Parathyroid adenoma (tissue), 2 donors: ENCODE data around the gene NEK7.

Experiments used
- H2AFZ ChIP-seq: fragments of 300-600 bp; sonication (generic); one replicate; pipeline ENCODE4 v1.7.0; 2017; ENCODE audit warnings: antibody characterized with exemption, mild to moderate bottlenecking
- H3K27ac ChIP-seq: fragments of 300-600 bp; sonication (generic); one replicate; pipeline ENCODE4 v1.7.0; 2017
- H3K27me3 ChIP-seq: fragments of 300-600 bp; sonication (generic); one replicate; pipeline ENCODE4 v1.7.0; 2017; ENCODE audit warnings: low read length; ENCODE audit not compliant: control insufficient read depth, insufficient read depth
- H3K36me3 ChIP-seq: fragments of 300-600 bp; sonication (generic); one replicate; pipeline ENCODE4 v1.7.0; 2017; ENCODE audit warnings: low read length; ENCODE audit not compliant: control insufficient read depth, insufficient read depth
- H3K4me1 ChIP-seq: fragments of 300-600 bp; sonication (generic); one replicate; pipeline ENCODE4 v1.7.0; 2017; ENCODE audit warnings: control low read depth
- H3K4me2 ChIP-seq: fragments of 300-600 bp; sonication (generic); one replicate; pipeline ENCODE4 v1.7.0; 2017; ENCODE audit warnings: low read length
- H3K4me3 ChIP-seq: fragments of 300-600 bp; sonication (generic); one replicate; pipeline ENCODE4 v1.7.0; 2017; ENCODE audit warnings: low read depth, low read length
- H3K79me2 ChIP-seq: fragments of 300-600 bp; sonication (generic); one replicate; pipeline ENCODE4 v1.7.0; 2017; ENCODE audit warnings: control low read depth
- H3K9ac ChIP-seq: fragments of 300-600 bp; sonication (generic); one replicate; pipeline ENCODE4 v1.7.0; 2017; ENCODE audit warnings: mild to moderate bottlenecking
- H3K9me3 ChIP-seq: fragments of 300-600 bp; sonication (generic); one replicate; pipeline ENCODE4 v1.7.0; 2017; ENCODE audit warnings: low read length; ENCODE audit not compliant: control insufficient read depth
- CTCF ChIP-seq: fragments of 300-600 bp; sonication (generic); IDR thresholded peaks from one replicate; pipeline ENCODE4 v1.7.0; 2017; ENCODE audit warnings: antibody characterized with exemption, mild to moderate bottlenecking
- donor health status: primary hyperparathyroidism.

Gene NEK7

GRCh38 chr1:198246337-198246736 is 89.5 kb downstream of the NEK7 start:
- H3K36me3 ChIP-seq = no peaks in the 10 kb centered on the region
- H3K4me3 ChIP-seq = no peak overlapping the region
- TF ChIP-seq CTCF = no peak
- H3K27me3 ChIP-seq = no peaks in the 10 kb centered on the region
- H2AFZ ChIP-seq = no peak overlapping the region
- no peak overlapping the region for H3K27ac ChIP-seq
- H3K9ac ChIP-seq = no peak overlapping the region
- no peaks in the 10 kb centered on the region for H3K9me3 ChIP-seq
- H3K4me1 ChIP-seq = no peaks in the 10 kb centered on the region
- H3K4me2 ChIP-seq = no peak overlapping the region
- peaks cover 4% of the 10 kb centered on the region for H3K79me2 ChIP-seq

- Histone ChIP-seq H3K27ac (no peak overlapping the region), H3K4me3 (no peak overlapping the region), H3K27me3 (no peaks in the 10 kb centered on the region), H2AFZ (no peak overlapping the region), H3K9me3 (no peaks in the 10 kb centered on the region), H3K36me3 (no peaks in the 10 kb centered on the region), H3K79me2 (no peaks in the 10 kb centered on the region), H3K4me2 (no peak overlapping the region), H3K9ac (no peak overlapping the region), H3K4me1 (no peaks in the 10 kb centered on the region)
- TF ChIP-seq CTCF = no peak
These were observed 96.5 kb downstream of the NEK7 start for GRCh38 chr1:198253259-198253658.

GRCh38 chr1:198253668-198254067 is 96.9 kb downstream of the NEK7 start:
- Histone ChIP-seq H3K4me3 (no peak overlapping the region), H3K9ac (no peak overlapping the region)

GRCh38 chr1:198254521-198254920 is 97.7 kb downstream of the NEK7 start:
- TF ChIP-seq CTCF = no peak

More at GRCh38 chr1:198253668-198254067, 96.9 kb downstream of the NEK7 start:
- H3K4me1 ChIP-seq = no peaks in the 10 kb centered on the region
- H3K36me3 ChIP-seq = no peaks in the 10 kb centered on the region
- no peak overlapping the region for H3K27ac ChIP-seq
- H3K4me2 ChIP-seq = no peak overlapping the region
- H3K27me3 ChIP-seq = no peaks in the 10 kb centered on the region
- H2AFZ ChIP-seq = no peak overlapping the region
- no peak for TF ChIP-seq CTCF
- no peaks in the 10 kb centered on the region for H3K79me2 ChIP-seq
- no peaks in the 10 kb centered on the region for H3K9me3 ChIP-seq

GRCh38 chr1:198254948-198255347 is 98.2 kb downstream of the NEK7 start:
- Histone ChIP-seq H3K36me3 (no peaks in the 10 kb centered on the region), H3K4me2 (no peak overlapping the region), H3K9me3 (no peaks in the 10 kb centered on the region), H2AFZ (no peak overlapping the region), H3K79me2 (no peaks in the 10 kb centered on the region), H3K4me1 (no peaks in the 10 kb centered on the region), H3K4me3 (no peak overlapping the region), H3K27ac (no peak overlapping the region), H3K27me3 (no peaks in the 10 kb centered on the region), H3K9ac (no peak overlapping the region)
- no peak for TF ChIP-seq CTCF

More at GRCh38 chr1:198254521-198254920, 97.7 kb downstream of the NEK7 start:
- Histone ChIP-seq H3K27ac (no peak overlapping the region), H3K4me3 (no peak overlapping the region), H3K36me3 (no peaks in the 10 kb centered on the region), H2AFZ (no peak overlapping the region), H3K9ac (no peak overlapping the region), H3K4me1 (no peaks in the 10 kb centered on the region), H3K9me3 (no peaks in the 10 kb centered on the region), H3K79me2 (no peaks in the 10 kb centered on the region), H3K4me2 (no peak overlapping the region), H3K27me3 (no peaks in the 10 kb centered on the region)
